A673 (cell line): ENCODE data around the gene PCSK6.

Experiments used
- CTCF ChIP-seq: fragments of 300-800, 200-600 bp; sonication (generic); conservative IDR thresholded peaks from 2 replicates; pipeline ENCODE4 v1.5.1; 2017; ENCODE audit warnings: low read depth, mild to moderate bottlenecking, antibody characterized with exemption, low read length, moderate library complexity, mixed read lengths
- EZH2 ChIP-seq: fragments of 200-600 bp; sonication (generic); IDR thresholded peaks from 2 replicates; pipeline ENCODE4 v1.6.1; 2017; ENCODE audit warnings: borderline replicate concordance, low read depth, mild to moderate bottlenecking, mixed read lengths, antibody characterized with exemption, low read length; ENCODE audit not compliant: poor library complexity, severe bottlenecking

- TF ChIP-seq CTCF, result no peak
- no peak for TF ChIP-seq EZH2
Observed at GRCh38 chr15:101310508-101310907, 179.0 kb downstream of the PCSK6 start.
